DMS53 treated with DMSO at 0.1 percent for 48 hours (cell line): ENCODE results near the gene LMX1B.

Experiments used
- DNase-seq: peaks from one replicate; lab custom pipeline; 2025; ENCODE audit not compliant: unreplicated experiment; lab: John Stamatoyannopoulos, UW

LMX1B gene

GRCh38 chr9:126735482-126735881 lies 121.8 kb downstream of the LMX1B start:
- no peak for DNase-seq

DNA sequence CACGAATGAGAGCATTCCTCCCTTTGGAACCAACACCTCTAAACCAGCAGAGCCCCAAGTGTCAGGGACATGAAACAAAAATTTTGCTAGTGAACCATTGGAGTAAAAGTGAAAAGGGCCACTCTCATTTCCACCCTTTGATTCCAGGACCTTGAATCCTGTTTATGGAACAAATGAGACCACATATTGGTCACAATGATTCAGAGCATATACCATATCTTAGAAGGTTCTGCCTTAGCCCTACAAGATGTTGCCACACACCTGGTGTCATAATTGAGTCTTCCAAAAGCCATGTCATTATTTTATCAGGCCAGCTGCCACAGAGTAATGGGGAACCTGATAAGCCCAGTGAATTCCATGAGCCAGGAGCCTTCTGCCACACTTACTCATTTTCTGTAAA lies 124.8 kb downstream of the LMX1B start:
- no peak for DNase-seq

DNA sequence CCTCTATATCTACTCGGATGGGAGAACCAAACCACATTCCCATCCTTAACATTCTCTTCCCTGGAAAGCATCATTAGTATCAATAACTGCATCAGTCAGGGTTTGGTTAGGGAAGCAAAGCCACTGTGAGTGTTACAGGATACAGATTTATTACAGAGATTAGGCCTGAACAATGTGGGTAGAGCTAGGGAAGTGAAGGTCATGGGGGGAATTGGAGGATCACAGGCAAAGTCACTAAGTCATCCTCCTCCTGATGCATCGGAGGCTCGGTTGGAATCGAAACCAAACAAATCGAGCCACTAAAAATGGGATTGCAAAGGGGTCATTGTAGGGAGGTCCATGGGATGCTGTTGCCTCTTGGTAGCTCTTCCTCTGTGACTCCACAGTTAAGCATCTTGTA lies 129.3 kb downstream of the LMX1B start:
- DNase-seq, result no peak

DNA sequence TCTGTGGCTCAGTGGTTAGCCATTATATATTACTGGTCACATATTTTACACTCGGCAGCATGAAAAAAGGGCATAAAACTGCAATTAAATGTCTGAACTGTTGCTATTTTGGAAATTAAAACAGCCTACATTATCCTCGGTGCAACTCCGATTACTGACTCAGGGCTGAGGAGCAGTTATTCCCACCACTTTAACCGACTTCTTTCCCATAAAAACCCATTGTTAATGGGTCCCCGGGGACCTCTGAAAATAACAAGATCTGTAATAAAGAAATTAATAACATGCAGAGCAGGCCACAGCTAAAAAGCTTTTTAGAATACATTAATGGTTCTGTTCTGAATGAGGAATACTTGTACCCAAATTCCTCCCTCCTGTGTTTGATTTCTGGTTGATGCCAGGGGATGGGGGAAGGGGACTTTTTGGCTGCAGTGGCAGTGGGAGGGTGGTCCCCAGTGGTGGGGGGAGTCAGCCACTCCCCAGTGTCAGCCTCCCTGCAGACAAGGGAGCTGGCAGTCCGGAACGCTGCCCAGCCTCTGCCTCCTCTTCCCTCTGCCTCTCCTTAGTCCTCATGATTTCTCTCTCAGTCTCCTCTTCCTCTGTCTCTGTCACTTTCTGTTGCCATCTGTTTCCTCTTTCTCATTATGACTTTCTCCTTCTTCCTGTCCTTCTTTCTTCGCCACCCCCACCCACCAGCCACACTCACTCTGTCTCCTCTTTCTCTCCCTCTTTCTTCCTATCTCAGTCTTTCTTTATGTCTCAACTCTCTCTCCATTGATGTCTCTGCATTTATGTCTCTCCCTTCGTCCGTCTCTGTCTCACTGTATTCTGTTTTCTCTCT lies 132.1 kb downstream of the LMX1B start:
- DNase-seq, result no peak
